NT2/D1 (cell line): ENCODE data around the gene OIP5.

Source experiments
- SUZ12 ChIP-seq: IDR thresholded peaks from 2 replicates; pipeline ENCODE4 v1.6.1; 2011; ENCODE audit not compliant: insufficient read length, insufficient read depth; ENCODE audit errors: extremely low read depth
- YY1 ChIP-seq: IDR thresholded peaks from 2 replicates; pipeline ENCODE4 v1.6.1; 2011; ENCODE audit not compliant: insufficient read length, insufficient read depth
- ZNF274 ChIP-seq: IDR thresholded peaks from 2 replicates; pipeline ENCODE4 v1.6.1; 2011; ENCODE audit warnings: mild to moderate bottlenecking, low read depth, low read length

GRCh38 chr15:41367418-41367817 lies 35.0 kb upstream of the OIP5 start:
- TF ChIP-seq YY1 (no peak), ZNF274 (no peak), SUZ12 (no peak)
